Skeletal muscle cell (primary cell): ENCODE data around the gene PGGHG.

Experiments used
- DNase-seq: peaks from one replicate; pipeline ENCODE4 v3.0.0-alpha.2; 2010; ENCODE audit warnings: low read depth
- H3K4me3 ChIP-seq: 2 replicates; pipeline ENCODE4 v1.5.1; 2011; ENCODE audit warnings: low read depth, mild to moderate bottlenecking, control low read depth, low read length, moderate library complexity

The PGGHG gene

GRCh38 chr11:295351-296170 lies 6.6 kb downstream of the PGGHG start:
- H3K4me3 ChIP-seq = no peak overlapping the region
- no peak for DNase-seq

- H3K4me3 ChIP-seq = no peak overlapping the region
- no peak for DNase-seq
Measured at GRCh38 chr11:296171-297050, 7.5 kb downstream of the PGGHG start.

- no peak overlapping the region for H3K4me3 ChIP-seq
- DNase-seq = no peak
Measured at GRCh38 chr11:297051-297585, 8.2 kb downstream of the PGGHG start.

- H3K4me3 ChIP-seq = no peak overlapping the region
- no peak for DNase-seq
Measured at GRCh38 chr11:297586-298405, 8.9 kb downstream of the PGGHG start.

GRCh38 chr11:298406-299065 lies 9.6 kb downstream of the PGGHG start:
- H3K4me3 ChIP-seq = no peak overlapping the region
- no peak for DNase-seq

- H3K4me3 ChIP-seq = no peak within 1 kb of the TSS
- no peak for DNase-seq
Measured at GRCh38 chr11:299081-299891, 10.4 kb downstream of the PGGHG start, which contains the start of gene IFITM5. IFITM5 (minus strand) TSS chr11:299526; CDS start chr11:299490, 36 bp downstream.

GRCh38 chr11:299951-300735 lies 11.2 kb downstream of the PGGHG start:
- H3K4me3 ChIP-seq = no peak overlapping the region
- no peak for DNase-seq

GRCh38 chr11:303363-303762 lies 14.4 kb downstream of the PGGHG start:
- no peak for DNase-seq

GRCh38 chr11:304061-304506 lies 15.2 kb downstream of the PGGHG start:
- DNase-seq = no peak
- H3K4me3 ChIP-seq = no peak overlapping the region

More at GRCh38 chr11:303363-303762, 14.4 kb downstream of the PGGHG start:
- H3K4me3 ChIP-seq = no peak overlapping the region

GRCh38 chr11:304915-305843 lies 16.3 kb downstream of the PGGHG start:
- DNase-seq = peak; percentile 41
- no peak overlapping the region for H3K4me3 ChIP-seq

- no peak for DNase-seq
Measured at GRCh38 chr11:305844-306211, 16.9 kb downstream of the PGGHG start.

GRCh38 chr11:306645-307371 lies 17.9 kb downstream of the PGGHG start:
- no peak for DNase-seq
- no peak overlapping the region for H3K4me3 ChIP-seq

More at GRCh38 chr11:305844-306211, 16.9 kb downstream of the PGGHG start:
- no peak overlapping the region for H3K4me3 ChIP-seq

- DNase-seq = peak; percentile 71
- H3K4me3 ChIP-seq = peak within 1 kb of the TSS; percentile 53
Measured at GRCh38 chr11:307766-308708, 19.1 kb downstream of the PGGHG start, which contains the start of gene IFITM2. IFITM2 (plus strand) TSS chr11:307816; CDS start chr11:308193, 377 bp downstream.
